Mammary epithelial cell (primary cell): Measurements from ENCODE around the gene UNC79.

ENCODE experiments used
- EZH2 ChIP-seq: IDR thresholded peaks from 2 replicates; pipeline ENCODE4 v1.6.1; 2012; ENCODE audit warnings: low read length, inconsistent platforms, borderline replicate concordance
- TF ChIP-seq, protein P1 (sequence below), 2 donors: IDR thresholded peaks in 1 of 2; conservative IDR thresholded peaks in 1 of 2; 2 replicates each; pipeline ENCODE4 v1.5.1; 2011 to 2012; ENCODE audit warnings: inconsistent platforms in 2 of 2, low read length in 2 of 2, mild to moderate bottlenecking in 2 of 2, control low read depth in 1 of 2, low read depth in 1 of 2; ENCODE audit not compliant: insufficient read depth in 1 of 2; ENCODE audit errors: extremely low read depth in 1 of 2

DNA sequence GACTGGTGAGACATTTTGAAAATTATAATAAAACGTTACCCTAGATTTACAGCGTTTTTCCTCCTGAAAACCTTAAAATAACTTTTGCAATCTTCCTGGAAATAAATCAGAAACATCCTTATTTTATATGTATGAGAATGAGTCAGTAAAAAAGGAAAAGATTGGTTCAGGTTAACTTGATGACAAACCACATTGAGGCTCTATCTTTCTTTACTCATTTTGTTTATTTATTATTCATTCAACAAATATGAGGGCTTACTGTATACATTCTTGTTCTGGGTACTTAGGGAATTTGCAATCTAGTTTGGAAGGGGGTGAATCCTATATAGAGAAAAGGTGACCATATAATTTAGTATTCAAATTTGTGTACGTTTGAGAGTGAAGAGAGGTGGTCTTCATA is 156.6 kb downstream of the UNC79 start:
- TF ChIP-seq, protein P1, sequence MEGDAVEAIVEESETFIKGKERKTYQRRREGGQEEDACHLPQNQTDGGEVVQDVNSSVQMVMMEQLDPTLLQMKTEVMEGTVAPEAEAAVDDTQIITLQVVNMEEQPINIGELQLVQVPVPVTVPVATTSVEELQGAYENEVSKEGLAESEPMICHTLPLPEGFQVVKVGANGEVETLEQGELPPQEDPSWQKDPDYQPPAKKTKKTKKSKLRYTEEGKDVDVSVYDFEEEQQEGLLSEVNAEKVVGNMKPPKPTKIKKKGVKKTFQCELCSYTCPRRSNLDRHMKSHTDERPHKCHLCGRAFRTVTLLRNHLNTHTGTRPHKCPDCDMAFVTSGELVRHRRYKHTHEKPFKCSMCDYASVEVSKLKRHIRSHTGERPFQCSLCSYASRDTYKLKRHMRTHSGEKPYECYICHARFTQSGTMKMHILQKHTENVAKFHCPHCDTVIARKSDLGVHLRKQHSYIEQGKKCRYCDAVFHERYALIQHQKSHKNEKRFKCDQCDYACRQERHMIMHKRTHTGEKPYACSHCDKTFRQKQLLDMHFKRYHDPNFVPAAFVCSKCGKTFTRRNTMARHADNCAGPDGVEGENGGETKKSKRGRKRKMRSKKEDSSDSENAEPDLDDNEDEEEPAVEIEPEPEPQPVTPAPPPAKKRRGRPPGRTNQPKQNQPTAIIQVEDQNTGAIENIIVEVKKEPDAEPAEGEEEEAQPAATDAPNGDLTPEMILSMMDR (conservative IDR thresholded peaks at IDR 0.05 in 1 of 2, IDR thresholded peaks at IDR 0.05 in 1 of 2; ENCODE audit: extremely low read depth in 1 of 2, insufficient read depth in 1 of 2, low read depth in 1 of 2, low read length in 2 of 2), result no peak
- no peak for TF ChIP-seq EZH2
